ENCODE data around the gene ARID3A. TPM values are rescaled to one million over a fixed set of nuclear protein-coding genes. Genes with fewer than 3 reads are reported as not detected.

ARID3A gene
- total and polyA plus RNA-seq, 2 of the 8 experiments (the other 6 are each of a cell fraction or from before 2014, with no cell fraction given): 40.5 to 77.4 TPM

- TF ChIP-seq TEAD4 (IDR thresholded peaks at IDR 0.05; ENCODE audit: low read depth, low read length) (no peak), RNF2 (IDR thresholded peaks at IDR 0.05; ENCODE audit: borderline replicate concordance, low read depth, low read length, missing control alignments, poor library complexity, severe bottlenecking) (no peak), EZH2 (IDR thresholded peaks at IDR 0.05; ENCODE audit: low read depth, low read length, severe bottlenecking) (no peak)
Measured at GRCh38 chr19:933553-933882, 7.7 kb downstream of the ARID3A start (continued).
